GM19023 (cell line): Measurements from ENCODE around the gene FAM83B.
"Not testable (repeated sequence)": the region's sequence is repeated elsewhere in the genome, so short reads cannot be mapped to it uniquely, and the experiment has no call there.

Source experiments
- ATAC-seq: cut with Tn5 transposase; IDR thresholded peaks from one replicate; pipeline ENCODE4 v1.9.1; 2021; ENCODE audit warnings: mild to moderate bottlenecking, moderate library complexity; ENCODE audit not compliant: unreplicated experiment

The FAM83B gene

GRCh38 chr6:54860739-54861138 is 14.2 kb downstream of the FAM83B start:
- no peak for ATAC-seq

- no peak for ATAC-seq
Observed at GRCh38 chr6:54861905-54862616, 15.5 kb downstream of the FAM83B start.

- ATAC-seq: no peak
Observed at GRCh38 chr6:54864272-54864671, 17.7 kb downstream of the FAM83B start.

- ATAC-seq: no peak
Observed at GRCh38 chr6:54865091-54865631, 18.6 kb downstream of the FAM83B start.

GRCh38 chr6:54868556-54868955 is 22.0 kb downstream of the FAM83B start:
- ATAC-seq: no peak

GRCh38 chr6:54873599-54873998 is 27.0 kb downstream of the FAM83B start:
- no peak for ATAC-seq

GRCh38 chr6:54874349-54875048 is 27.9 kb downstream of the FAM83B start:
- ATAC-seq: no peak

GRCh38 chr6:54875539-54875938 is 29.0 kb downstream of the FAM83B start:
- no peak for ATAC-seq

GRCh38 chr6:54876365-54876764 is 29.8 kb downstream of the FAM83B start:
- ATAC-seq: no peak

- no peak for ATAC-seq
Observed at GRCh38 chr6:54876871-54877270, 30.3 kb downstream of the FAM83B start.

- ATAC-seq: peak; percentile 48
Observed at GRCh38 chr6:54877713-54878317, 31.2 kb downstream of the FAM83B start.

GRCh38 chr6:54878718-54879117 is 32.1 kb downstream of the FAM83B start:
- no peak for ATAC-seq

GRCh38 chr6:54879188-54879985 is 32.8 kb downstream of the FAM83B start:
- no peak for ATAC-seq

GRCh38 chr6:54881067-54881730 is 34.6 kb downstream of the FAM83B start:
- no peak for ATAC-seq

- not testable (repeated sequence) for ATAC-seq
Observed at GRCh38 chr6:54881891-54882290, 35.3 kb downstream of the FAM83B start.

- ATAC-seq: no peak
Observed at GRCh38 chr6:54886932-54887584, 40.5 kb downstream of the FAM83B start.

- ATAC-seq: no peak
Observed at GRCh38 chr6:54891536-54891935, 45.0 kb downstream of the FAM83B start.

- ATAC-seq: no peak
Observed at GRCh38 chr6:54892831-54893230, 46.3 kb downstream of the FAM83B start.

GRCh38 chr6:54893818-54894217 is 47.2 kb downstream of the FAM83B start:
- ATAC-seq: no peak

GRCh38 chr6:54896302-54896701 is 49.7 kb downstream of the FAM83B start:
- no peak for ATAC-seq
